Measurements from ENCODE around the gene ZFP69. TPM values are rescaled to one million over a fixed set of nuclear protein-coding genes. Genes with fewer than 3 reads are reported as not detected.

ZFP69 gene
- total RNA-seq, 4 donors from 2014 or later: 1.7 to 3.4 (median 2.5) TPM

- no peak for TF ChIP-seq CTCF (IDR thresholded peaks at IDR 0.05; ENCODE audit: low read depth)
These were observed 27.2 kb upstream of the ZFP69 start, which contains the start of gene ZFP69B for GRCh38 chr1:40449684-40450494. Gene ZFP69B (plus strand): TSS chr1:40450476. CDS start chr1:40450962, 486 bp downstream.

GRCh38 chr1:40450495-40451237 is 26.4 kb upstream of the ZFP69 start:
- TF ChIP-seq CTCF (IDR thresholded peaks at IDR 0.05; ENCODE audit: low read depth): no peak

GRCh38 chr1:40451238-40451585 is 25.9 kb upstream of the ZFP69 start:
- no peak for TF ChIP-seq CTCF (IDR thresholded peaks at IDR 0.05; ENCODE audit: low read depth)

- TF ChIP-seq CTCF (IDR thresholded peaks at IDR 0.05; ENCODE audit: low read depth): no peak
These were observed 22.2 kb upstream of the ZFP69 start for GRCh38 chr1:40454873-40455272.

- no peak for TF ChIP-seq CTCF (IDR thresholded peaks at IDR 0.05; ENCODE audit: low read depth)
These were observed 14.0 kb upstream of the ZFP69 start for GRCh38 chr1:40462956-40463590.

GRCh38 chr1:40469327-40469726 is 7.8 kb upstream of the ZFP69 start:
- no peak for TF ChIP-seq CTCF (IDR thresholded peaks at IDR 0.05; ENCODE audit: low read depth)

- TF ChIP-seq CTCF (IDR thresholded peaks at IDR 0.05; ENCODE audit: low read depth): no peak
These were observed 1.8 kb upstream of the ZFP69 start for GRCh38 chr1:40475268-40475667.

Measured in subcutaneous adipose tissue (tissue), 4 donors.